BJ (cell line): Measurements from ENCODE around the gene TBX6. TPM values are rescaled to one million over a fixed set of nuclear protein-coding genes. Genes with fewer than 3 reads are reported as not detected.

Source experiments
- CTCF ChIA-PET: fragments of 350-600 bp; formaldehyde crosslinking; extraction: SDS; loops from one replicate; lab custom pipeline; 2021; ENCODE audit warnings: antibody characterized with exemption, inconsistent platforms; lab: Yijun Ruan, JAX
- POLR2A ChIA-PET: fragments of 300-600 bp; sonication (Branson Sonifier 250); formaldehyde crosslinking; extraction: SDS; loops from one replicate; lab custom pipeline; 2021; ENCODE audit warnings: antibody characterized with exemption; lab: Charles Lee
- DNase-seq: peaks from one replicate; pipeline ENCODE4 v3.0.0-alpha.2; 2011; ENCODE audit warnings: low read depth
- H3K27me3 ChIP-seq: 2 replicates; pipeline ENCODE4 v1.6.0; 2011; ENCODE audit warnings: low read length; ENCODE audit not compliant: control insufficient read depth, insufficient read depth
- H3K36me3 ChIP-seq: 2 replicates; pipeline ENCODE4 v1.5.1; 2011; ENCODE audit warnings: low read length; ENCODE audit not compliant: control insufficient read depth, insufficient read depth
- H3K4me3 ChIP-seq: 2 replicates; pipeline ENCODE4 v1.5.1; 2011; ENCODE audit warnings: low read depth, mild to moderate bottlenecking, control low read depth, low read length
- polyA minus RNA-seq: library from RNA; depleted of rRNA, polyadenylated mRNA; stranded (reverse); fragments of >200 nt; gene quantifications from 2 replicates; pipeline ENCODE4 v1.2.3, GENCODE V29; 2011; rRNA and poly(A)+ RNA removed
- polyA plus RNA-seq: library from polyadenylated mRNA; depleted of rRNA; stranded (reverse); fragments of >200 nt; gene quantifications from 2 replicates; pipeline ENCODE4 v1.2.3, GENCODE V29; 2011; rRNA removed
- TF ChIP-seq, protein P1 (sequence below): IDR thresholded peaks from 2 replicates; pipeline ENCODE4 v1.5.1; 2011; ENCODE audit warnings: low read depth, mild to moderate bottlenecking, control low read depth, inconsistent platforms, low read length, moderate library complexity; ENCODE audit not compliant: insufficient read depth

The TBX6 gene, protein sequence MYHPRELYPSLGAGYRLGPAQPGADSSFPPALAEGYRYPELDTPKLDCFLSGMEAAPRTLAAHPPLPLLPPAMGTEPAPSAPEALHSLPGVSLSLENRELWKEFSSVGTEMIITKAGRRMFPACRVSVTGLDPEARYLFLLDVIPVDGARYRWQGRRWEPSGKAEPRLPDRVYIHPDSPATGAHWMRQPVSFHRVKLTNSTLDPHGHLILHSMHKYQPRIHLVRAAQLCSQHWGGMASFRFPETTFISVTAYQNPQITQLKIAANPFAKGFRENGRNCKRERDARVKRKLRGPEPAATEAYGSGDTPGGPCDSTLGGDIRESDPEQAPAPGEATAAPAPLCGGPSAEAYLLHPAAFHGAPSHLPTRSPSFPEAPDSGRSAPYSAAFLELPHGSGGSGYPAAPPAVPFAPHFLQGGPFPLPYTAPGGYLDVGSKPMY
- 0.04 TPM in 2 replicates for polyA plus RNA-seq
- polyA minus RNA-seq = 0.14 TPM in 1 of 2 replicates, not detected in the other

DNA sequence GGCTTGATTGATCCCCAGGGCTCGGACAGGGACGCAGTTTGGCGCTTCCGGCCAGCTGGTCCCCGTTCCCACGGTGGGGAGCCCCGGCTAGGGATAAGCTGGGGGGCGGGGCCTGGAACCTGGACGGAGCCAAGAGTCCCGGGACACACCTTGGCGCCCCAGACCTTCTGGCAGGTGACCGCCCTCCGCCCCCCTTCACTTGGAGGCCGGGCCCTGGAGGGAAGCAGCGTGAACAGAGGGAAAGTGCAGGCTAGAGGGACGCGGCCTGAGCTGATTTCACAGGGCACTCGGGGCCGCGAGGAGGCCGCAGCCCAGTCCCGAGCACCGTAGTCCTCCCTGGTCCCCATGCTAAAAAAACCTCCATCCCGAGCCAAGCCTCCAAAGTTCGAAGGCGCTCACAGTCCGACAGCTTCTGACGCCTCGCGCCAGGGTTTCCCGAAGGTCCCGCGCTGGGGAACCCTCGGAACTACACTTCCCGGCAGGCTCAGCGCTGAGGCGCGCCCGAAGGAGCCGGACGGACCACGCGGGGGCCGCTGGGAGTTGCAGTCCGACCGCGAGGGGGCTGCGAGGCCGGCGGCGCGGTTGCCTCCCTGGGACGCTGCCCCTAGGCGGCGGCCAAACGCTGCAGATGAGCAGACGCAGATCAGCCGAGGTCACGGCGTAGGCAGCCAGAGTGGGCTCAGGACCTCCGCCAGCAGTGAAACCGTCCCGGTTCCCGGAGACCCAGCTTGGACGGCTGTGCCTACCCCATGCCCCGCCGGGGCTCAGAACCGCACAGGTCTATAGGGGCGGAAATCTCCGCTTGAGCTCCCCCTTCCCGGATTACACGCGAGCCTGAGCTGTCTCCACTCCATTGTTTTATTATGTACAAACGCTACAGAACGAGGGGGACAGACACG, at the start of gene TBX6:
TBX6 (minus strand) TSS at position 451 of the 899 bp plus-strand sequence. CDS start 731 bp downstream, outside the sequence.
- DNase-seq = peak; percentile 23
- TF ChIP-seq, protein P1, sequence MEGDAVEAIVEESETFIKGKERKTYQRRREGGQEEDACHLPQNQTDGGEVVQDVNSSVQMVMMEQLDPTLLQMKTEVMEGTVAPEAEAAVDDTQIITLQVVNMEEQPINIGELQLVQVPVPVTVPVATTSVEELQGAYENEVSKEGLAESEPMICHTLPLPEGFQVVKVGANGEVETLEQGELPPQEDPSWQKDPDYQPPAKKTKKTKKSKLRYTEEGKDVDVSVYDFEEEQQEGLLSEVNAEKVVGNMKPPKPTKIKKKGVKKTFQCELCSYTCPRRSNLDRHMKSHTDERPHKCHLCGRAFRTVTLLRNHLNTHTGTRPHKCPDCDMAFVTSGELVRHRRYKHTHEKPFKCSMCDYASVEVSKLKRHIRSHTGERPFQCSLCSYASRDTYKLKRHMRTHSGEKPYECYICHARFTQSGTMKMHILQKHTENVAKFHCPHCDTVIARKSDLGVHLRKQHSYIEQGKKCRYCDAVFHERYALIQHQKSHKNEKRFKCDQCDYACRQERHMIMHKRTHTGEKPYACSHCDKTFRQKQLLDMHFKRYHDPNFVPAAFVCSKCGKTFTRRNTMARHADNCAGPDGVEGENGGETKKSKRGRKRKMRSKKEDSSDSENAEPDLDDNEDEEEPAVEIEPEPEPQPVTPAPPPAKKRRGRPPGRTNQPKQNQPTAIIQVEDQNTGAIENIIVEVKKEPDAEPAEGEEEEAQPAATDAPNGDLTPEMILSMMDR = peak; percentile 67
- CTCF ChIA-PET = interaction anchor here (0.7 to 3.1 kb wide), 23 partner anchors 10 to 602 kb away, joined by 3 to 28 read pairs (median 4); partner anchors contain the start of genes ALDOA, DCTPP1, GDPD3 and PPP4C
- Histone ChIP-seq H3K27me3 (no peaks in the 10 kb centered on the region), H3K36me3 (peaks cover 16% of the 10 kb centered on the region), H3K4me3 (peak within 1 kb of the TSS; percentile 48)
- POLR2A ChIA-PET = interaction anchor here (0.9 kb wide), 1 partner anchor 26 kb away, joined by 4 read pairs; the partner anchor contains the start of gene ALDOA

DNA sequence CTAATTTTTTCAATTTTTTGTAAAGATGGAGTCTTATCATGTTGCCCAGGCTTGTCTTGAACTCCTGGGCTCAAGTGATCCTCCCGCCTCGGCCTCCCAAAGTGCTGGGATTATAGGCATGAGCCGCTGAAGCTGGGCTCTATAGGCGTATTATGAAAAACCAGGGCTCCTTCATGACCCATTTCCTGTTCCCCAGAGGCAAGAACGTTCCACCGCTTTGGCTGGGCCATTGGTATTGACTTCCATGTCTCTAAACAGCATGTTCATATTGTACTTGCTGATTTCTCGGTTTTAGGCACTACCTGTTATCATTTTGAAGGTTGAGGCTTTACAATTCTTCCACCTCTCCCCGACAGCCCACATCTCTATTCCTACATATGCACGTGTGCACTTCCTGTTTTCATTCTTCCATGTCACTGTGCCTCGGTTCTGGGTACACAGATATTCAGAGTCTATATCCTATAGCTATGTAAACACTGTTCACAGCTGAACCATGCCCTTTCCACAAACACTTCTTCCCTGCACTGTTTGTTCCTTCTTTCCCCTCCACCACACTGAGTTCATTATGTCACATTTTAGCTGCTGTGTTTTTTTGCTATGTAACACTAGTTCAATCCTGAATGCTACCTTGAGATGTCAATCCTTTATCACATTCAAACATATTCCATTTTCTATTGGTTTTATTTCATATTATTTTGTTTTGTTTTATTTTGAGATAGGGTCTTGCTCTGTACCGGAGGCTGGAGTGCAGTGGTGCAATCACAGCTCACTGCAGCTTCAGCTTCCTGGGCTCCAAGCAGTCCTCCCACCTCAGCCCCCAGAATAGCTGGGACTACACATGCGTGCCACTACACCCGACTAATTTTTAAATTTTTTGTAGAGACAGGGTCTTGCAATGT, 48.1 kb upstream of the TBX6 start:
- POLR2A ChIA-PET = no interaction called here
- H3K27me3 ChIP-seq = no peaks in the 10 kb centered on the region
- TF ChIP-seq, protein P1 = no peak
- no peak overlapping the region for H3K4me3 ChIP-seq
- no peak for DNase-seq
- CTCF ChIA-PET = no interaction called here
- no peaks in the 10 kb centered on the region for H3K36me3 ChIP-seq

DNA sequence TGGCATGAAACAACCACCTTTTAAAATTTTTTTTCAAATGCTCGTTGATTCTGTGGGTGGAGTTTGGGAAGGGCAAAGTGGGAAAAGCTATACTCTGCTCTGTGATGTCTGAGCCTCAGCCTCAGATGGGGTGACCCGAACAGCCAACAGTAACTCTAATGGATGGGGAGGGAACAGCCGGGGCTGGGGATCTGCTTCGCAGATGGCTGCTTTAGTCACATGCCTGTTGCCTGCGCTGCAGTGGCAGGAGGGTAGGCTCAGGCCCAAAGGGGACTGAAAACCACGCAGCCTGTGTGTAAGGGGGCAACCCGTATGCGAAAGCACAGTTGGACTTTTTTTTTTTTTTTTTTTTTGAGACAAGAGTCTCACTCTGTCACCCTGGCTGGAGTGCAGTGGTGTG, 46.2 kb upstream of the TBX6 start:
- ChIA-PET CTCF (no interaction called here), POLR2A (no interaction called here)
- H3K4me3 ChIP-seq = no peak overlapping the region
- H3K36me3 ChIP-seq = no peaks in the 10 kb centered on the region
- H3K27me3 ChIP-seq = no peaks in the 10 kb centered on the region
- no peak for DNase-seq
- TF ChIP-seq, protein P1 = no peak

DNA sequence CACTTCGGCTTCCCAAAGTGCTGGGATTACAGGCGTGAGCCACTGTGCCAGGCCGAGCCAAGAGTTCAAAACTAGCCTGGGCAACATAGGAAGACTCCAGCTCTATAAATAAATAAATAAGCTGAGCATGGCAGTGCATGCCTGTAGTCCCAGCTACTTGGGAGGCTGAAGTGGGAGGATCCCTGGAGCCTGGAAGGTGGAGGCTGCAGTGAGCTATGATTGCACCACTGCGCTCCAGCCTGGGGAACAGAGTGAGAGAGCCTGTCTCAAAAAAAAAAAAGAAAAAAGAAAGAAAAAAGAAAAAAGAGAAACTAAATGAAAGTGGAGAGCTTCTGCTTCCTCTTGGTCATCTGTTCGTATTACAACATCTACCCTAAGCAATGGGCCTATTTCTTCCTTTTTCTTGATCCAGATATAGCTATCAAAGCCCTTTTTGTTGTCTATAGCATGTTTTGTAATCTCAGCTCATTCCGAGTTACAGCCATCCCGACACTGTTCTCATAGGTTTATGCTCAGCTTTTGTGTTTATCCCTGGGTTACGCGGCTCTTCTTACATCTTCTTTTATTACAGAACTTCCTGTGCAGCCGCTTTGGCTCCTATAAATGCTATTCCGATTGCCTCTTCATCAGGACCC, 45.4 kb upstream of the TBX6 start:
- H3K27me3 ChIP-seq = no peaks in the 10 kb centered on the region
- CTCF ChIA-PET = interaction anchor here (0.6 kb wide), 1 partner anchor 103 kb away, joined by 3 read pairs; no protein-coding TSS in a partner anchor
- H3K36me3 ChIP-seq = no peaks in the 10 kb centered on the region
- H3K4me3 ChIP-seq = no peak overlapping the region
- POLR2A ChIA-PET = interaction anchor here (0.6 kb wide), 1 partner anchor 17 kb away, joined by 3 read pairs; no protein-coding TSS in a partner anchor
- TF ChIP-seq, protein P1 = no peak
- DNase-seq = no peak
